ENCODE data around the gene LEUTX.
"Not testable (repeated sequence)": the region's sequence is repeated elsewhere in the genome, so short reads cannot be mapped to it uniquely, and the experiment has no call there.

LEUTX gene

GRCh38 chr19:39778763-39779162 lies at the start of gene LEUTX:
TSS of gene LEUTX (plus strand) at chr19:39778854. CDS start at chr19:39778921, 67 bp downstream.
- DNase-seq = no peak

GRCh38 chr19:39729594-39729993 lies 49.1 kb upstream of the LEUTX start:
- DNase-seq = no peak

DNA sequence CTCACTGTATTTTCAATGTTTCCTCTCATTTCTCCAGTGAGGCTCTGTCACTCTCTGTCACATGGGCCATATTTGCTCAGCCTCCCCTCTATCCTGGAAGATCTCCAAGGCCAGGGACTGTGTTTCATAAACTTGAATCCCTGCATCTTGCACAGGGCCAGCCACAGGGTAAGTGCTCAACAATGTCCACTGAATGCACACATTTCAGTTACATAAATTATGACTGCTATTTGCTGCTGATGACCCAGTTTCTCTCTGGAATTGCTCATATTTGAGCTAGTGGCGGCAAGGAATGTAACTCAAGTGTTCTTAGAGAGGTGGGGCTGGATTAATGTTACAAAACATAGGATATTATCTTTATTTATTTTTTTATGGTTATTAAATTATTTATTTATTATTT lies 47.0 kb upstream of the LEUTX start:
- no peak for DNase-seq

- DNase-seq = no peak
Observed at GRCh38 chr19:39733841-39734240, 44.8 kb upstream of the LEUTX start.

- no peak for DNase-seq
Observed at GRCh38 chr19:39735688-39736087, 43.0 kb upstream of the LEUTX start.

DNA sequence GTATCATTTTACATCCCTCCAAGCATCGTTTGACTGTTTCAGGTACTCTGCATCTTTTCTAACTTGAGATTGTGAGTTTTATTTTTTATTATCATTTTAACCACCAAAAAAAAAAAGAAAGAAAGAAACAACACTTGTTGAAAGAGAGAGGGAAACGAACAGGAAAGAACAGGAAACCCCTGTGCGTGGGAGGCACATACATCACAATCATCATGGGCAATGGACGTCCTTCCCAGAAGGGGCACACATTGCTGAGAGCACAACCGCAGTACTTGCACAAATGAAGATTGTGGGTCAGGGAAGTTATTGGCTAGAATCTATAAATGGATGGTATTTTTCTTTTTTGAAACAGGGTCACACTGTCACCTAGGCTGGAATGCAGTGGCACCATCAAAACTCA lies 42.6 kb upstream of the LEUTX start:
- DNase-seq = no peak

GRCh38 chr19:39737351-39737750 lies 41.3 kb upstream of the LEUTX start:
- no peak for DNase-seq

DNA sequence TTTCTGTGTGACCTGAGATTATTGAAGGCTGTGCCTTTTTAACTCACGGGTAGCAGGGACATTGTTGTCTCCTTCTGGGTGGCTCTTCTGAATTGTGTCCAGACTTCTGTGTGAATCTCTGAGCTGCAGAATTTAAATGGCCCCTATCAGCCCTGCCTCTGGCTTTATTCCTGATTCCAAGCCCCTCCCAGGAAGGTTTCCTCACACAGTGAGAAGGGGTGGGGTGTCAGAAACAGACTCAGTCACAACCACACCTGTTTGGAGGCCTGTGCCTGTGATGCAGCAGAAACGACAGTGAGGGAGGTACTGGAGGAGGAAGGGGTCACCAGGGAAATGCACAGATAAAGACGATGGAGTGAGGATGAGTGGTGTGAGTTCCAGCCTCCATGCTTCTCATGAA lies 40.8 kb upstream of the LEUTX start, which contains the start of gene CLC:
Gene CLC (minus strand): TSS at position 139 of the 400 bp plus-strand sequence. CDS start 77 bp downstream, at position 62.
- DNase-seq = no peak

DNA sequence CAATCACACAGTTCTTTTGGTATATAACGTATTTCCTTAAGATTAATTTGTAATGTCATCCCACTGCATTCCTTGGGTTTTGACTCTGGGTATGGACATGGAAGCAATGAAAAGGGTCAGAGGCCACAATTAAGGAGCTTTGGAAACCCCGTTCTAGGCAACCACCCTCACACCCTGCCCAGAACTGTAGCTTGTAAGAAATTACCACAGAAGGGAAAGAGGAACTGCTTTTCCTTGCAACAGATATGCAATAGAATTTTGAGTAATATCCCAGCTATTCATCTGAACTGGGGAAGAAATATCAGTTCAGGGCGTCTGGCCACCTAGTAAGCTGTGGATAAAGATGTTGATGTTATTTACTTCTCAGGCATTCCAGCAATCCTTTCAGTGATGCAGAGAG lies 39.8 kb upstream of the LEUTX start:
- DNase-seq = no peak

- no peak for DNase-seq
Observed at GRCh38 chr19:39740395-39740794, 38.3 kb upstream of the LEUTX start.

GRCh38 chr19:39745643-39746042 lies 33.0 kb upstream of the LEUTX start:
- DNase-seq = no peak

GRCh38 chr19:39746836-39747529 lies 31.7 kb upstream of the LEUTX start:
- no peak for DNase-seq

- DNase-seq = no peak
Observed at GRCh38 chr19:39749981-39750380, 28.7 kb upstream of the LEUTX start.

- peak; percentile 13 for DNase-seq
Observed at GRCh38 chr19:39752390-39752789, 26.3 kb upstream of the LEUTX start.

GRCh38 chr19:39752795-39753194 lies 25.9 kb upstream of the LEUTX start:
- DNase-seq = no peak

DNA sequence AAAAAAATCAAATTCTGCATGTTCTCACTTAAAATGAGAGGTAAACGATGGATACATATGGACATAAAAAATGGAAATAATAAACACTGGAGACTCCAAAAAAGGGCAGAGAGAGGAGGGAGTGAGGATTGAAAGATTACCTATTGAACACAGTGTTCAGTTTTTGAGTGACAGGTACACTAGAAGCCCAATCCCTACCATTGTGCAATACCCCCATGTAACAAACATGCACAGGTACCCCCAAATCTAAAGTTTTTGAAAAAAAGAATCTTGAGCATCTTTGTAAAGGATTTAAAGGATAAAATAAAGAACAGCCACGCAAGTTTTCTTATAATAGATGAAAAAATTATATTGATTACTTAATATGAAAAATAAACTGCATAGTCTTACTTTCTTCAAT lies 24.1 kb upstream of the LEUTX start:
- no peak for DNase-seq

DNA sequence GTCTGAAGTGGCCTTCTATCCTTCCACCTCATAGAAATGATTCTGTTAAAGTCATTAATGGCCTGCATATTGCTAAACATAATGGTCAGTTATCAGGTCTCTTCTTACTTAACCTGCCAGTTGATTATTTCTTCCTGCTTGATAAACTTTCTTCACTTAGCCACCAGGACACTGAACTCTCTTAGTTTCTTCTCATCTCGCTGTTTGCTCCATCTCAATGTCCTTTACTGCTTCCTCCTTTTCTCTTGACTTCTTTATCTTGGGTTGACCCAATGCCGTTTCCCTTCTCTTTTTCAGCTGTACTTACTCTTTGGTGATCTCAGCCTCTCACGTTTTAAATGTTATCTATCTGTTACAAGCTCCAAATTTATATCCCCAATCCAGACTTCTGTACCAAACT lies 23.7 kb upstream of the LEUTX start:
- DNase-seq = no peak

DNA sequence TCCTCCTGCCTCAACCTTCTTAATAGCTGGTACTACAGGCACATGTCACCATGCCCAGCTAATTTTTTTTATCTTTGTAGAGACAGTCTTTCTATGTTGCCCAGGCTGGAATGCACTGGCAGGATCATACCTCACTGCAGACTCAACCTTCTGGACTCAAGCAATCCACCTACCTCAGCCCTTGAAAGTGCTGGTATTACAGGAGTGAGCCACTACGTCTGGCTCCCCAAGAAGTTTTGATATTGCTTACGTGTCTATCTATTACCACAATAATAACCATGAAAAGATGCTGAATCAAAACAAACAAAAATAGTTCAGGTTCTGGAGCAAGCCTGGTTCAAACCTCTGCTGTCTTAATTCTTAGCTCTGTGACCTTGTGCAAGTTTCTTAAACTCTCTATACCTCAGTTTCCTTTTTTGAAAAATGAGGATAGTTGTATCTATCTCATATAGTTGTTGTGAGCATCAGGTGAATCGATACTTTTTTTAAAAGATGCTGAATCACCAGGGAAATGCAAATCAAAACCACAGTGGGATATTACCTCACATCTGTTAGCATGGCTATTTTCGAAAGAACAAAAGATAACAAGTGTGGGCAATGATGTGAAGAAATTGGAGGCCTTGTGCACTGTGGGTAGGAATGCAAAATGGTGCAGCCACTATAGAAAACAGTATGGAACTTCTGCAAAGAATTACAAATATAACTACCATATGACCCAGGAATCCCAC lies 19.0 kb upstream of the LEUTX start:
- DNase-seq = no peak

GRCh38 chr19:39761851-39762250 lies 16.8 kb upstream of the LEUTX start:
- not testable (repeated sequence) for DNase-seq

DNA sequence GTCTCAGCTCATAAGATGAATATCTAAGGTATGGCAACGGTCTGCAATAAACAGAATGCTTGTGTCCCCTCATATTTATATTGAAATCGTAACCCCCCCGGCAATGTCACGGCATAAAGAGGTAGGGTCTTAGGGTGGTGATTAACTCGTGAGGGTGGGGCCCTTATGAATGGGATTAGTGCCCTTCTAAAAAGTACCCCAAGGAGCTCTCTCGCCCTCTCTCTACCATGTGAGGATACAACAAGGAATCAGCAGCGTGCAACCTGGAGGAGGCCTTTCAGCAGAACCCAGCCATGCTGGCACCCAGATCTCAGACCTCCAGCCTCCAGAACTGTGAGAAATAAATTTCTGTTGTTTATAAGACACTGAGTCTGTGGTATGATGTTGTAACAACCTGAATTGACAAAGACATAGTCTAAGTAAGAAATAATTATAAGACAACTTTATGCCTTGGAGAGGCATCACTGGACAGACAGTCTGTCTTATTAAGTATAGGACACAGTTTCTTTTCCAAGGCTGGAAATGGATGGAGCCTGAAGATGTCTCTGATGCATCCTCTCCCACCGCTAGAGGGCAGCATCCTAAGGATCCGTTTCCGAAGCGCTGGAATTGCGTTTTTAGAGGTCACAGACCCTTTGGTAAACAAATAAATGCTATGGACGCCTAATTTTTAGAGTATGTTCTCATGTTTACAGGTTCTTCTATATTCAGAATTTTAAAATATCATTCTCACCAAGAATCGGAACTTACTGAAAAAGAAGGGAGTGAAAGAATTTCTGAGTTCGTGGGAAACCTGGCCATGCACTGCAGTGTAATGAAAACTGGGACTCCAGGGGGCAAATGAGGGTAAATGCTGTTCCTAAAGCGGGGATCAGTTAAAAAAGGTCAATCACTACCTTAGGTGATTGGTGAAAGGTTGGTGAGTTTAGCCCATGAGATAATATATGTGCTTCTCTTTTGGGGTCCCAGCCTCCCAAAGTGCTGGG lies 13.3 kb upstream of the LEUTX start:
- DNase-seq = no peak

DNA sequence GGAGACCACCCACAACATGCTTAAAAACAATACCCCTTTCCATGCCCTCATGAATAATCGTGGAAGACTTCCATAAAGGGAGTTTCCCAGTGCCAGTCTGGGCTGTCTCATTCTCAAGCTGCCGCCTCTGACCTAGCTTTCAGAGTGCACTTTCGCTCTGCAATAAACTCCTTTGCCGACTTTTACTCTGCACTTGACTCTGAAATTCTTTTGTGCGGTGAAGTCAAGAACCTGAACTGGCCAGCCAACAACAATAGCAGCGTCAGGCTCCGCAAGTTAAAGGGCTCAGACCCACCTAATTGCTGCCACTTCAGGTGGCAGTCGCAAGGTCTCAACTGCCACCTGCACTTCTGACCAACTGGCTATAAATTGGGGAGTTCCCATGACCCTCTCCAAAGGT lies 10.3 kb upstream of the LEUTX start:
- peak; percentile 86 for DNase-seq

GRCh38 chr19:39768786-39769185 lies 9.9 kb upstream of the LEUTX start:
- DNase-seq = no peak

GRCh38 chr19:39780894-39781293 lies 2.2 kb downstream of the LEUTX start:
- DNase-seq = no peak

Measured in DMS79 (cell line).